PC-3 (cell line): Measurements from ENCODE around the gene DLG1. TPM values are rescaled to one million over a fixed set of nuclear protein-coding genes. Genes with fewer than 3 reads are reported as not detected.

Experiments
- ATAC-seq: fragments of 200-7000 bp; cut with Tn5 transposase; 2 replicates; pipeline ENCODE4 v1.9.1; 2020; ENCODE audit warnings: mild to moderate bottlenecking, moderate library complexity
- BruUV-seq: library from RNA; stranded (reverse); fragments of 400-500 nt; replicated peaks from 2 replicates; lab custom pipeline; 2021; lab: Mats Ljungman, UMichigan
- CTCF ChIA-PET: fragments of 300-600 bp; sonication (Branson Sonifier 250); formaldehyde crosslinking; loops from one replicate; lab custom pipeline; 2022; ENCODE audit warnings: antibody characterized with exemption; lab: Charles Lee
- POLR2A ChIA-PET: fragments of 300-600 bp; sonication (Branson Sonifier 250); formaldehyde crosslinking; loops from one replicate; lab custom pipeline; 2022; ENCODE audit warnings: antibody characterized with exemption; ENCODE audit not compliant: unreplicated experiment; lab: Charles Lee
- DNase-seq: peaks from one replicate; pipeline ENCODE4 v3.0.0-alpha.2; 2015
- H2AFZ ChIP-seq: fragments of 300-600 bp; sonication (generic); 2 replicates; pipeline ENCODE4 v1.6.0; 2016; ENCODE audit warnings: antibody characterized with exemption, low read length
- H3F3A ChIP-seq: fragments of 300-600 bp; sonication (generic); one replicate; pipeline ENCODE4 v1.6.0; 2017; ENCODE audit warnings: antibody characterized with exemption, low read length, control low read depth, mild to moderate bottlenecking; ENCODE audit not compliant: unreplicated experiment
- H3K27ac ChIP-seq: fragments of 300-600 bp; sonication (generic); 2 replicates; pipeline ENCODE4 v1.5.1; 2016; ENCODE audit warnings: mild to moderate bottlenecking, low read length
- H3K27me3 ChIP-seq: fragments of 300-600 bp; sonication (generic); 2 replicates; pipeline ENCODE4 v1.6.1; 2016; ENCODE audit warnings: low read length, mixed read lengths
- H3K36me3 ChIP-seq: fragments of 300-600 bp; sonication (generic); 2 replicates; pipeline ENCODE4 v1.6.1; 2016; ENCODE audit warnings: low read depth, mixed run types, low read length, mixed read lengths
- H3K4me1 ChIP-seq: fragments of 300-600 bp; sonication (generic); 2 replicates; pipeline ENCODE4 v1.5.1; 2016; ENCODE audit warnings: low read length; ENCODE audit not compliant: insufficient read depth
- H3K4me2 ChIP-seq: fragments of 300-600 bp; sonication (generic); 2 replicates; pipeline ENCODE4 v1.6.0; 2016; ENCODE audit warnings: low read length
- H3K4me3 ChIP-seq: fragments of 300-600 bp; sonication (generic); 2 replicates; pipeline ENCODE4 v1.5.1; 2016; ENCODE audit warnings: mild to moderate bottlenecking, low read length, mixed read lengths
- H3K79me2 ChIP-seq: fragments of 300-600 bp; sonication (generic); 2 replicates; pipeline ENCODE4 v1.6.1; 2017; ENCODE audit warnings: low read length, mixed read lengths
- H3K9ac ChIP-seq: fragments of 300-600 bp; sonication (generic); 2 replicates; pipeline ENCODE4 v1.6.0; 2016; ENCODE audit warnings: mild to moderate bottlenecking, low read length
- H3K9me2 ChIP-seq: fragments of 300-600 bp; sonication (generic); replicated peaks from 2 replicates; pipeline ENCODE4 v1.6.1; 2016; ENCODE audit warnings: mixed run types, low read length, mixed read lengths
- H3K9me3 ChIP-seq: fragments of 300-600 bp; sonication (generic); 2 replicates; pipeline ENCODE4 v1.6.1; 2016; ENCODE audit warnings: low read length, mixed read lengths
- H4K20me1 ChIP-seq: fragments of 300-600 bp; sonication (generic); 2 replicates; pipeline ENCODE4 v1.6.1; 2016; ENCODE audit warnings: low read length, mixed read lengths
- CTCF ChIP-seq: fragments of 300-600 bp; sonication (generic); conservative IDR thresholded peaks from 2 replicates; pipeline ENCODE4 v1.5.1; 2017; ENCODE audit warnings: antibody characterized with exemption, low read depth, mild to moderate bottlenecking, low read length
- EZH2 ChIP-seq: fragments of 300-600 bp; sonication (generic); IDR thresholded peaks from one replicate; pipeline ENCODE4 v1.6.1; 2017; ENCODE audit warnings: antibody characterized with exemption, mild to moderate bottlenecking, low read length; ENCODE audit not compliant: unreplicated experiment
- EZH2phosphoT487 ChIP-seq: fragments of 300-600 bp; sonication (generic); IDR thresholded peaks from 2 replicates; pipeline ENCODE4 v1.6.1; 2018; ENCODE audit warnings: mild to moderate bottlenecking, antibody characterized with exemption, low read length, borderline replicate concordance
- intact Hi-C: fragments of 100-400 bp; cut with micrococcal nuclease; formaldehyde crosslinking; loops from 2 replicates; pipeline ENCODE4 v1.9.0; 2023
- microRNA-seq: library from miRNA; unstranded; fragments of <30 nt; microRNA quantifications from one replicate; pipeline ENCODE4 v1.1.0, GENCODE V29; 2020; ENCODE audit not compliant: unreplicated experiment
- total RNA-seq: library from RNA; depleted of rRNA; stranded (reverse); fragments of >200 nt; gene quantifications from 2 replicates; pipeline ENCODE4 v1.2.3, GENCODE V29; 2014

Gene DLG1
- total RNA-seq, 1 experiment from 2014 or later, result 60.8 TPM

GRCh38 chr3:196994056-196994455 lies 304.4 kb downstream of the DLG1 start:
- Histone ChIP-seq H3K9me3 (no peaks in the 10 kb centered on the region), H3K4me1 (no peaks in the 10 kb centered on the region), H3K36me3 (no peaks in the 10 kb centered on the region), H3K4me2 (no peak overlapping the region), H4K20me1 (no peaks in the 10 kb centered on the region), H3K9me2 (no peaks in the 10 kb centered on the region), H3K79me2 (no peaks in the 10 kb centered on the region), H3K27me3 (no peaks in the 10 kb centered on the region), H3K27ac (no peak overlapping the region), H3K4me3 (no peak overlapping the region), H3F3A (no peaks in the 10 kb centered on the region), H3K9ac (no peak overlapping the region), H2AFZ (no peak overlapping the region)
- TF ChIP-seq EZH2phosphoT487 (no peak), CTCF (no peak), EZH2 (no peak)
- DNase-seq, result no peak
- BruUV-seq, result no TSS peak
- ChIA-PET CTCF (no interaction called here), POLR2A (no interaction called here)
- intact Hi-C loops, result no loop called here
- ATAC-seq, result no peak

Small RNA genes within 50 kb of the gene (microRNA-seq; reads per million reads assigned to microRNA genes)
- gene MIR4797, result not detected
